Measurements from ENCODE around the gene DHCR7. TPM values are rescaled to one million over a fixed set of nuclear protein-coding genes. Genes with fewer than 3 reads are reported as not detected.

The DHCR7 gene
- total RNA-seq, 1 donor from 2014 or later = 6.0 TPM

GRCh38 chr11:71458146-71459070 lies 10.2 kb upstream of the DHCR7 start:
- DNase-seq (ENCODE audit: low spot score) = peak; percentile 49

DNA sequence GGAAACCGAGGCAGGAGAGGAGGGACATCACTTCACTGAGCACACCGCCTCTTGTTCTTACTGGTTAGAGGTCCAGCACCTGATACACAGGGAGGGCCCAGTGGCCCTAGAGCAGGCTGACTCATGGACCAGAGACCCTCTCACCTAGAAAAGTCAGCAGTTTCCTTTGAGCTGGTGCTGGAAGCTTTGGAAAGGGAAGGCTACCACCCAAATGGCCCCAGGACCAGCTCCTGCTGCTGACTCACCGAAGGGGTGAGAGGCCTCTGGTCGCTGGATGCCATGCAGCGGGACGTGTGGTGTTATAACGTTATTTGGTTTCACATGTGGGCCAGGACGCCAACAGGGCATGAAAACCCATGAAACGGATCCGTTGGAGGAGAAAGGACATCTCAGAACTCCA lies 8.6 kb upstream of the DHCR7 start:
- no peak for DNase-seq (ENCODE audit: low spot score)

- DNase-seq (ENCODE audit: low spot score) = no peak
Measured at GRCh38 chr11:71456294-71456693, 8.1 kb upstream of the DHCR7 start.

DNA sequence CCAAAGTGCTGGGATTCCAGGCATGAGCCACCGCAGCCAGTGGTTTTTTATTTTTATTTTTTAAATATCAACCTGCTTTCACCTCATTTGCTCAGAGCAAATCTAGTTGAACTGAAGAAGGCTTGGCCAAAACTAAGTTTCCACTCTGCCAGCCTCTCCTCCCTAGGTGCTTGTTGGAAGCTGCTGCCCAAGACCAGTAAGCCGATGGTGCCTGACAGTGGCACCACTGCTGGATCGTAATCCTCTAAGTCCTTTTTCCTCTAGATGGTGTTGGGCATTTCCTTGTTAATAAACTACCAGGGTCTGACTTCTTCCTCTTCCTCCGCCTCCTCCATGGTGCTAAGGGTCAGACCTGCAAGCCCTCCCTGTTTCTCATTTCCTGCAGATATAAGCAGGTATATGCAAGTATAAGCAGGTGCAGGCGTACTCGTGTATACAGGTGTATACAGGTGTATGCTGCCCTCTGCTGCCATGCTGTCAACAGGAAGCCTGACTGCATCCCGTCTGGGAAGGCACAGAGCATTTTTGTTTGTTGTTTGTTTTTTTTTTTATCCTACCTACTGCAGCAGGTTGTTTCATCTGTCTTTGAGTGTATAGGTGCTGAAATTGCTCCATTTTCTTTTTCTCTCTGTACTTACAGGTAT lies 6.4 kb upstream of the DHCR7 start:
- DNase-seq (ENCODE audit: low spot score) = no peak

GRCh38 chr11:71453918-71454304 lies 5.7 kb upstream of the DHCR7 start:
- no peak for DNase-seq (ENCODE audit: low spot score)

GRCh38 chr11:71453037-71453917 lies 5.1 kb upstream of the DHCR7 start, which contains the start of gene NADSYN1:
Gene NADSYN1 (plus strand): TSS chr11:71453203. CDS start chr11:71453297, 94 bp downstream.
- peak; percentile 98 for DNase-seq (ENCODE audit: low spot score)

- DNase-seq (ENCODE audit: low spot score) = peak; percentile 55
Measured at GRCh38 chr11:71452199-71453036, 4.2 kb upstream of the DHCR7 start.

DNA sequence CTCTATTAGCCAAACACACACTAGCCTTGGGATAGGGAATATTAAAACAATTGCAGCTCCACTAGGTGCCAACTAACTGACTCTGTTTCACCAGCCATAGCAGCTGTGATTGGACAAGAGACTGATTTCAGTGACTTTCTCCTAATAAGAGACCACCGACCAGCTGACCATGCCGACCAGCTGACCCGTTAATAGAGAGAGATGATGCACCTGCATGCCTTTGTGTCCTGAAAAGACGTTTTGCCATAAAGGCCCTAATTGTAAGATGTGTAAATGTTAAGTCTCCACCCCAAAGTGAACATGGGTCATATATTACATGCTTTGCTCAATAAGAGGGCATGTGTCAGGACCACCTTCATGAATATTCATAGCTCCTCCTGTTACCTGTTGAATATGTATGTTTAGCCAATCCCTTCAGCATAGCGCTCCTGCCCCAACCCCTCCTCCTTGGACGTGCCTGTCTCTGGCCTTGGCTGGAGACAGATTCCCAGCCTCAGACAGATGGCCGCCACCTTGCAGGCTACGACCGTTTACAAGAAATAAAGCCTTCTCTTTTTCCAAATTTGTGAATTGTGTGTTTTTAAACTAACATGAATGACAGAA lies 3.5 kb upstream of the DHCR7 start:
- no peak for DNase-seq (ENCODE audit: low spot score)

- DNase-seq (ENCODE audit: low spot score) = no peak
Measured at GRCh38 chr11:71450939-71451338, 2.7 kb upstream of the DHCR7 start.

DNA sequence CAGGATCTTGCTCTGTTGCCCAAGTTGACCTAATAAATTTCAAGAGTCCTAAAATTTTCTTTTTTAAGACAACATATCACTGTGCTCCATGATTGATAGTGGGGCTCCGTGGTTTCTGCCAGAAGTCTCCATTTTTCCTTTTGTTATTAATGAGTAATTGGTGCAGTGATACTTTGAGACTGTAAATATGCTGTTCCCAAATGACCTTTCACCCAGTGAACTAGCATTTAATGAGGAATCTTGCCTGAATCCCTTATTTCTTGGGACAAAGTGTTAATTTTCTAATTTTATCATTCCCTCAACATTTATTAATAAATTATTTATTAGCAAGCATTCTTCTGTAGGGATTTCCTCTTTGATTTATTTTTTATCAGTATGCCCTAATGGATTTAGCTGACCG lies 2.3 kb upstream of the DHCR7 start:
- DNase-seq (ENCODE audit: low spot score) = no peak

DNA sequence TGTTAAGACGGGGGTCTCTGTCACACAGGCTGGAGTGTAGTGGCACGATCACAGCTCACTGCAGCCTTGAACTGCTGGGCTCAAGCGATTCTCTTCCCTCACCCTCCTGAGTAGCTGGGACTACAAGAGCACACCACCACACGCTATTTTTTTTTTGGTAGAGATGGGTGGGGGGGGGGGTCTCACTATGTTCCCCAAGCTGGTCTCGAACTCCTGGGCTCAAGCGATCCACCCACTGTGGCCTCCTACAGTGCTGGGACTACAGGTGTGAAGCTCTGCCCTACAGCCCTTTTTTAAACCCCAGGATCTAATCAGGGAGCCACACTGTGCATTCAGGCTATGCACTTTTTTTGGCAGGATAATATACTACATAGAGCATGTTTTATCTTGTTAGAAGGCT lies 1.4 kb upstream of the DHCR7 start:
- DNase-seq (ENCODE audit: low spot score) = no peak

GRCh38 chr11:71447791-71448256 lies 369 bp downstream of the DHCR7 start:
- peak; percentile 27 for DNase-seq (ENCODE audit: low spot score)

DNA sequence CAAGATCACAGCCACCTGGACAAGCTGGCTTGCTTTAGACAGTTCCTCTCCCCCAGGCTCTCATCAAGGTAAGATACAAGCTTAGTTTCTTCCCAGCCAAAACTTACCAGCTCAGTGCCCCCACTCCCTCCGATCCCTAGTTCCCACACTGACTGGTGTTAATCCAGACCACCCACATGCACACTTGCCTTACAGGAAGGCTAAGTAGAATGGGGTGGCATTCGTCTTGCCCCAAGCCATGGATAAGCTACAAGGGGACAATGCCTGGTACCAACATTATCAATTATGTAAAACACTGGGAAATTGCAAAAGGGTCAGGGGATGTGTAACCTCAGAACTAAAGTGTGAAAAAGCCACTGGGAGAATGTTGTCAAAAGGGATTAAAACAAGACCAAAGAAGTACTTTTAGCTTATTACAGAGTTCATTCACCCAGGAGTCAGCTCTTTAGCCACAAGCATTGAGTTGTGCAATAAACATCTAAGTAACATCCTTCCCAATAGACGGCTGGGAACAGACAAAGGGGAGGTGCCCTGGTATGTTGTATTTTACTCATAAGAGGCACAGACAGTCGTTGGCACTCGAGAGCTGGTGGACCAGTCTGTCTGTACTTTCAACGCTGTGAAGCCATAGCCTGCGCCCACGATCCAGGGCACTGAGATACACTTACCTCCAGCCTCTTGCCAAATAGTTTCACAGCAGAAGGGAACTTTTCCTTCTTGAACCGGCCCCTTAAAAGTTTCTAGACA lies 1.1 kb downstream of the DHCR7 start:
- peak; percentile 11 for DNase-seq (ENCODE audit: low spot score)

- no peak for DNase-seq (ENCODE audit: low spot score)
Measured at GRCh38 chr11:71446150-71446549, 2.0 kb downstream of the DHCR7 start.

DNA sequence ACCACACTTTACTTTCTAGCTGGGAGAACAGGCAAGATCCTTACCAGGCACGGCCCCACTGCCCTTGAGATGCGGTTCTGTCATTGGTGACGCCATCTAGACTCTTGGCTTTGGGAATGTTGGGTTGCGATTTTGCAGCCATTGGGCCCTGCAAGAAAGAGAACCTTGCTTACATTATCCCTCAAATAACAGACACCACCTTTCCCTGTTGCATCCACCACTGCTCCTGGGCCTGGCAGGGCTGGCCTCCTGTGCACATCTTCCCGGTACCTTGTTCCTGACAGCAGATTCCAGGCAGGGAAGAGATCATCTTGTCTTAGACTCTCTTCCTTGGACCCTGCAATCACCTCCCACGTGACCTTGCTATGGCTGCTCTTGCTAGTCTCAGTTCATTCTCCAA lies 3.4 kb downstream of the DHCR7 start:
- no peak for DNase-seq (ENCODE audit: low spot score)

GRCh38 chr11:71443736-71444445 lies 4.3 kb downstream of the DHCR7 start:
- DNase-seq (ENCODE audit: low spot score) = no peak

DNA sequence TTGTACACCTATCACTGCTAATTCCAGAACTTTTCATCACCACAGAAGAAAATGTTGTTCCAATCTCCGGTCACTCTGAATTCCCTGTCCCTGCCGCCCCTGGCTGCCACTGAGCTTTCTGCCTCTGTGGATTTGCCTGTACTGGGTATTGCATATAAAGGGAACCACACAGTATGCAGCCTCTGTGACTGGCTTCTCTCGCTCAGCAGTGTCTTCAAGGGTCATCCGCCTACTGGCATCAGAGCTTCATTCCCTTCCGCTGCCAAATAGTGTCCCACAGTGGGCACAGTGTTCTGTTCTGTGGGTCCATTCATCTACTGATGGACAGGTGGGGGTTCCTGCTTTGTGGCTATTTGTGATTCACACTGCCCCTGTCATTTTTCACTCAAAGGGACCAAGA lies 5.3 kb downstream of the DHCR7 start:
- no peak for DNase-seq (ENCODE audit: low spot score)

GRCh38 chr11:71442123-71442522 lies 6.1 kb downstream of the DHCR7 start:
- DNase-seq (ENCODE audit: low spot score) = no peak

GRCh38 chr11:71441251-71441650 lies 6.9 kb downstream of the DHCR7 start:
- no peak for DNase-seq (ENCODE audit: low spot score)
